OCI-LY7 (cell line): ENCODE measurements around the gene TMEM86B.

Source experiments
- CTCF ChIP-seq: fragments of 200-600 bp; sonication (generic); conservative IDR thresholded peaks from 2 replicates; pipeline ENCODE4 v1.5.1; 2014; ENCODE audit warnings: mild to moderate bottlenecking, antibody characterized with exemption, low read length, moderate library complexity, mixed read lengths
- EZH2phosphoT487 ChIP-seq: fragments of 200-600 bp; sonication (generic); IDR thresholded peaks from 2 replicates; pipeline ENCODE4 v1.6.1; 2018; ENCODE audit warnings: low read depth, borderline replicate concordance, mild to moderate bottlenecking, mixed run types, antibody characterized with exemption, low read length, moderate library complexity, mixed read lengths

- TF ChIP-seq CTCF = no peak
- no peak for TF ChIP-seq EZH2phosphoT487
Observed at GRCh38 chr19:55258476-55258827, 29.9 kb upstream of the TMEM86B start.
